Measurements from ENCODE around the gene KLHL17. TPM values are rescaled to one million over a fixed set of nuclear protein-coding genes. Genes with fewer than 3 reads are reported as not detected.

The KLHL17 gene
- total RNA-seq, 1 donor from 2014 or later: 33.3 TPM

- H3K4me3 ChIP-seq (ENCODE audit: low read depth, low read length): peak overlapping the region; percentile 80
- TF ChIP-seq, protein P1, sequence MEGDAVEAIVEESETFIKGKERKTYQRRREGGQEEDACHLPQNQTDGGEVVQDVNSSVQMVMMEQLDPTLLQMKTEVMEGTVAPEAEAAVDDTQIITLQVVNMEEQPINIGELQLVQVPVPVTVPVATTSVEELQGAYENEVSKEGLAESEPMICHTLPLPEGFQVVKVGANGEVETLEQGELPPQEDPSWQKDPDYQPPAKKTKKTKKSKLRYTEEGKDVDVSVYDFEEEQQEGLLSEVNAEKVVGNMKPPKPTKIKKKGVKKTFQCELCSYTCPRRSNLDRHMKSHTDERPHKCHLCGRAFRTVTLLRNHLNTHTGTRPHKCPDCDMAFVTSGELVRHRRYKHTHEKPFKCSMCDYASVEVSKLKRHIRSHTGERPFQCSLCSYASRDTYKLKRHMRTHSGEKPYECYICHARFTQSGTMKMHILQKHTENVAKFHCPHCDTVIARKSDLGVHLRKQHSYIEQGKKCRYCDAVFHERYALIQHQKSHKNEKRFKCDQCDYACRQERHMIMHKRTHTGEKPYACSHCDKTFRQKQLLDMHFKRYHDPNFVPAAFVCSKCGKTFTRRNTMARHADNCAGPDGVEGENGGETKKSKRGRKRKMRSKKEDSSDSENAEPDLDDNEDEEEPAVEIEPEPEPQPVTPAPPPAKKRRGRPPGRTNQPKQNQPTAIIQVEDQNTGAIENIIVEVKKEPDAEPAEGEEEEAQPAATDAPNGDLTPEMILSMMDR (conservative IDR thresholded peaks at IDR 0.05; ENCODE audit: low read depth, low read length): no peak
- DNase-seq (ENCODE audit: low read depth): no peak
Observed at GRCh38 chr1:997993-998744, 37.8 kb downstream of the KLHL17 start.

- peak overlapping the region; percentile 80 for H3K4me3 ChIP-seq (ENCODE audit: low read depth, low read length)
- DNase-seq (ENCODE audit: low read depth): no peak
- TF ChIP-seq, protein P1 (conservative IDR thresholded peaks at IDR 0.05; ENCODE audit: low read depth, low read length): no peak
Observed at GRCh38 chr1:998745-998994, 38.3 kb downstream of the KLHL17 start.

- DNase-seq (ENCODE audit: low read depth): no peak
- peak overlapping the region; percentile 80 for H3K4me3 ChIP-seq (ENCODE audit: low read depth, low read length)
- TF ChIP-seq, protein P1 (conservative IDR thresholded peaks at IDR 0.05; ENCODE audit: low read depth, low read length): no peak
Observed at GRCh38 chr1:998995-999724, 38.8 kb downstream of the KLHL17 start.

DNA sequence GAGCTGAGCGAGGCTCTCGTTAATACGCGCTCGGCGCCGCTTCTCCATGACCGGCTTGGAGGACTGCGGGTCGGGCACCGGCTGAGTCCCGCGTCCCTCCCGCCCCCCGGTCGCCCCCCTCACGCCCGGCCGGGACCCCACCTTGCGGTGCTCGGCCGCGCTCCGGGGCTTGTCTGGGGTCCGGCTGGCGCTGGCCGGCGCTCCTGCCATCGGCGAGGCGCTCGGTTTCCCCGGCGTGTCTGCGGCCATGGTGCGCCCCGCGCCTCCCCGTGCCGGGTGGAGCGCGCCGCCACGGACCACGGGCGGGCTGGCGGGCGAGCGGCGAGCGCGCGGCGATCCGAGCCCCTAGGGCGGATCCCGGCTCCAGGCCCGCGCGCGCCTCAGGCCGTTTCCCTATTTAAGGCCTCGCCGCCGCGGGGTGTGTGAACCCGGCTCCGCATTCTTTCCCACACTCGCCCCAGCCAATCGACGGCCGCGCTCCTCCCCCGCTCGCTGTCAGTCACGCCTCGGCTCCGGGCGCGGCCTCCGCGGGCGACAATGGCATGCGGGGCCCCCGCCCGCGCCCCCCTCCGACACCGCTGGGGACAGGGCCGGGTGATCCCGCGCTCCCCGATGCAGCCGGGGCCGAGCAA is 39.5 kb downstream of the KLHL17 start, which contains the start of gene HES4:
Gene HES4, minus strand, starts transcription at position 373 of the 632 bp plus-strand sequence. Its CDS starts 124 bp downstream, at position 249.
- H3K4me3 ChIP-seq (ENCODE audit: low read depth, low read length): peak within 1 kb of the TSS; percentile 80
- TF ChIP-seq, protein P1 (conservative IDR thresholded peaks at IDR 0.05; ENCODE audit: low read depth, low read length): no peak
- DNase-seq (ENCODE audit: low read depth): no peak

GRCh38 chr1:1000357-1001056 is 40.1 kb downstream of the KLHL17 start:
- TF ChIP-seq, protein P1 (conservative IDR thresholded peaks at IDR 0.05; ENCODE audit: low read depth, low read length): no peak
- DNase-seq (ENCODE audit: low read depth): no peak
- H3K4me3 ChIP-seq (ENCODE audit: low read depth, low read length): peak overlapping the region; percentile 80

DNA sequence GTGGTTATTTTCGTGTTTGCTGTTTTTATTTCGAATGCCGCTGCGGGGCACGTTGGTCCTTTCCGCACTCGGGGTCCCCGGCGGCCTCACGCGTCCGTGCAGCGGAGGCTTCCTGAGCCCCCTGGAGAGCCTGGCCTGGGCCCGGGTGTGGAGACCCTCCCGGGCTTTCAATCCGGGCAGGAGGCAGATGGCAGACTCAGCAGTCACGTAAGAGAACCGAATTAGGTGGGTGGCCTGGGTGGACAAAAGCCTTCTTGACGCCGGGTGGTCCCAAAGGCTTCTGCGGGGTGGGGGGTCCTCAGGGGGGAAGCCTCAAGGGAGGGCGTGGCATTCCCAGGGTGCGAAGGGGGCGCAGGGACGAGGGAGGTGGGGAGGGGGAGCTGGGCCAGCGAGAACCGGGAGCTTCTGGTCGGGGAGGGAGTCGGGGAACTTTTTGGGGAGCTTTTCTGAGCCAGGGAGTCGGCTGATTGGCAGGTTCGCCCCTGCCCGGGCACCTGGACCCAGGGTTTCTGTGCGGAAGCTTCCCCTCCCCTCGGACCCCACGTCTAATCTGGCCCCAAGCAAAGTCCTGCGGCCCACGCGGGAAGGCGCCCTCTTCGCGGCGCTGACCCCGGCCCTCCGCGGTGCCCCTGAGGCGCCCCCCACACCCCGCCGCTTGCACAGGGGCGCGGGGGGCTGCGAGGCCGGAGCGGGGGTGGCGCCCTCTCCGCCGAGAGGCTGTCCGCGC is 40.8 kb downstream of the KLHL17 start:
- peak overlapping the region; percentile 80 for H3K4me3 ChIP-seq (ENCODE audit: low read depth, low read length)
- no peak for DNase-seq (ENCODE audit: low read depth)
- TF ChIP-seq, protein P1 (conservative IDR thresholded peaks at IDR 0.05; ENCODE audit: low read depth, low read length): no peak
